Left kidney (tissue), 2 donors: ENCODE results near the gene MEOX1. TPM values are rescaled to one million over a fixed set of nuclear protein-coding genes. Genes with fewer than 3 reads are reported as not detected.
"Not testable (repeated sequence)": the region's sequence is repeated elsewhere in the genome, so short reads cannot be mapped to it uniquely, and the experiment has no call there.

ENCODE experiments used
- DNase-seq: peaks from one replicate; pipeline ENCODE4 v3.0.0-alpha.2; 2013
- polyA plus RNA-seq: library from polyadenylated mRNA; unstranded; fragments of 120-200 nt; gene quantifications from one replicate; pipeline ENCODE4 v1.2.1, GENCODE V29; 2013; ENCODE audit not compliant: insufficient read length

MEOX1 gene
- polyA plus RNA-seq, 1 donor, result 15.5 TPM

DNA sequence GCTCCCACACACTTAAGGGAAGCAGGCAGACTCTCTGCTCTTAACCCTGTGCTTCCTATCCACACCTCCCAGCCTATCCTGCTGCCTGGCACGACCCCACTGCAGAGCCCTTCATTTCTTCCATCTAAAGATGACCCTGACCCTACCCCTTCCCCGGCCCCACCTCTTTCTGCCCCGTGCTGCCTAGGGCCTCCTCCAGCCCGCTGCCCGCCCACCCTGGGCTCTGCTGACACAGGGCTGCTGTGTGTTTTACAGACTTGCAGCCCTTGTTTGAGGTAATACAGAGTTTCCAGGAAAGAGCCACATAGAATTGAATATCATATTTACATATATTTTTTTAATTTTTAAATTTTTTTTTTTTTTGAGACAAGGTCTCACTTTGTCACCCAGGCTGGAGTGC, 42.0 kb downstream of the MEOX1 start:
- DNase-seq, result no peak

DNA sequence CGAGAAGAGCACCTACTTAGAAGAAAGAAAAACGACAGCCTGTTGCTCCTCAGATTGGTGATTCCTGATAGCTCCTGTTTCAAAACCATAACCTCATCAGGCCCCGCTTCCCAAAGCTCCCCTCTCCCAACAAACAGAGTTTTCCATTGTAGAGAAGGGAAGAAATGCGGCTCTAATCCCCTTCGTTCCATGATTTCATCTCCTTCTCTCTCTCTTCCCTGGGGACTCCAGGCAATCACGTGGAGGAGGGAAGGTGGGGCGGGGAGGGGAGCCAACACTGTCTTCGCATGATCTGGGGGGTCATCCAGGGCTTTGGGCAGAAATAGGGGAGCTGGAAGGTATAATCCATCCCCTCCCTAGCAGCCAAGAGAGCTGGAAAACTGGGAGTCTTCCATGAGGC, 43.4 kb downstream of the MEOX1 start:
- DNase-seq, result no peak

DNA sequence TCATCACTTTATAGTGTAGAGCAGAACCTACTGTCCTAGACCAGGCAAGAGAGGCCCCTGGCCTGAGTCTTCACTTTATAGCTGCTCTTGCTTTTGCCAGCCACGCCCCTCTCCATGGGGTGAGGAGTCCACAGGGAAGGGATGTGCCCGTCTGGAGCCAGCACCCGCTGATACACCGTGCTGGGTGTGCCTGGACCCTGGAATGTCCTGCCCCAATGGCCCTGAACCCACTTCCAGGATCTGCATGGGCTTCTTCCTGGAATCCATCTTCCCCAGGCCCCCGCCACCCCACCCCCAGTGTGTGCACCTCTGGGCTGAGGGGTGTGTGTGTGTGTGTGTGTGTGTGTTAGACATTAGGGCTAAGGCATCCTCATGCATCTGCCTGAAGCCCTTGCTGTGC, 44.9 kb downstream of the MEOX1 start:
- no peak for DNase-seq

DNA sequence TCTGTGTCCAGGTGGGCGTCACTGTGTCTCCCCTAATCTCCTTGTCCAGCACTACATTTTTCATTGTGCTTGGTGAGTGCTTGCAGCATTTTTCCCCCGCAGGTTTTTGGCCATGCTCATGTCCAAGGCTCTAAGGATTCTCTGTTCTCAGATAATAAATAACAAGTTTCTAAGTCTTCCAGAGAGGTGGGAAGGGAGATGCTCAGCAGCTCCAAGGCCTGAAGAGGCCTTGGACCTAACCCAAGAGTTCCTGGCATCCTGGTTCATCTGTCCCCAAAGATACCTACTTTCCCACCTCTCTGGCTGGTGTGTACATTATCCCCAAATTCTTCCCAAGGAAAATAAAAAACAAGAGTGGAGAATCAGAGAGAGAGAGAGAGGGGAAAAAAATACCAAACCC, 45.3 kb downstream of the MEOX1 start:
- DNase-seq, result no peak

DNA sequence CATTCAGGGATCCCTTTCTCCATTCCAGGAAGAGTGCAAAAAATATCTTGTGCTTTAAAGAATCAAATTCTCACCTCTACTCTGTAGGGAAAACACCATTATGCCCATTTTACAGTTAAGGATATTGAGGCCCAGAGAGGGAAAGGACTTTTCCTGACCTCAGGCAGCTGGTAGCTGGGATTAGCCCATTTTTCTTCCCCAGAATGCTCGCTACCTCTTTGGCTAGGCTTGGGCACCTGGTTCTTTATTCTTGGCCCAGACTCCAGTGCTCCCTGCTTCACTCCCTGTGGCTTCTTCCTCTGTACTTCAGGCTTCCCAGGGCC, 45.7 kb downstream of the MEOX1 start:
- DNase-seq, result no peak

DNA sequence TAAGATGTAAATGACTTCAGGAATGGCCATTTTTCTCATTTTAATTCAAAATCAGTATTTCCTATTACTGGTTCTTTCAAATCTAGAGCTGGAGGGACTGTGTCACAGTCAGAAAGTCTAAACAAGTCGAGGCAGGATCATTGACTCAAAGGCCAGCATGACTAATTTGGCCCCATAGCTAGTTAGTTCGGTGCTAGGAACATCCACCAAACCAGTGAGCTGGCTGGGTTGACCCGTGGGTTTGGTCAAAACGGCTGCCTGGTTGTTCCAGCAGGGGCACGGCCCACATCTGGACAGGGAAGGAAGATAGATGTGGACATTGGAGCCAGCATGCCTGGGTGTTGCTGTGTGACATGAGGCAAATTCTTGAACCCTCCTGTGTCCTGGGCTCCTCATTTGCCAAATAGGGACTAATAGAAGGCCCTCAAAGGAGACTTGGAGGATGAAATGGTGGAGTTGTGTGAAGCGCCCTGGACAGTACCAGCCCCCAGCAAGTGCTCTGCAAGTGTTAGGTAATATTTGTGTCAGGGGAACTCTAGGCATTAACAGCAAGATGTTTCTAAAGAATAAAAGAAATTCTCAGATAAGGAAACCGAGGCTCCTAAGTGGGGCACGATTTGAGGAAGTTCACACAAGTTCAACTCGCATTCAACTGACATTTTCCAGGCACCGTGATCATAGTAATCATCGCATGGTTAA, 46.2 kb downstream of the MEOX1 start:
- DNase-seq, result no peak

DNA sequence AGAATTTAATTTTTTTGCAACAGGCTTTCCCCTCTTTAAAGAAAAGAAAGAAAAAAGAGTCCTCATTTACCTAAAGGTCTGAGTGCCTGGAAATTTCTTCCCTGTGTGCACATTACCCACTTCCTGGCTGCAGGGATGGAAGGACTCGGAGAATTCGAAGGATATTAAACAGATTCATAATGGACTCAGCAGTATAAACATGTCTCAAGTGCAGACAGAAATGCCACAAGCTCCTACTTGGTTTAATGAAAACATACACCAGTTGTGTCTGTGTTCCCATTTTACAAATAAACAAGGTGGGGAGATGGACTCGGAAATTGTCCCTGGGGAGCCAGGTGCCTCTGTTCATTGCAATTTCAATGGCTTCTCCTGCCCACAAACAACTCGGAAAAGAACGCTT, 47.2 kb downstream of the MEOX1 start:
- no peak for DNase-seq

DNA sequence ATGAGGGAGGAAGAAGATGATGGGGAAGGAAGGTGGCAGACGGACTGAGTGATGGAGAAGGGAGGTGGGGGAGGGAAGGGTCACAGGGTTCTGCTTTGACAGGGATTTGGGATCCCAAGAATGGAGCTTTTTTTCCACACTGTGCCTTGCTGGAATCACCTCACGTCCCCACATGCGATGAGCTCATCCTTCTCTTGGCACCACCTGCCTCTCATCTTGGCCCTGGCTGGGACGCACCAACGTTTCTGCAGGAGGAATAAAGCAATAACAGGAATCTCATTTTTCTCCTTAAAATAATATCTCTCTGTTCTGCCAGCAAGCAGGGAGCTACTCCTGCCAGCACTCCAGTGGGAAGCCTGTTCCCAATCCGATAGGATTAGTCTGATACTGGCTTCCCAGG, 47.8 kb downstream of the MEOX1 start:
- DNase-seq, result no peak

DNA sequence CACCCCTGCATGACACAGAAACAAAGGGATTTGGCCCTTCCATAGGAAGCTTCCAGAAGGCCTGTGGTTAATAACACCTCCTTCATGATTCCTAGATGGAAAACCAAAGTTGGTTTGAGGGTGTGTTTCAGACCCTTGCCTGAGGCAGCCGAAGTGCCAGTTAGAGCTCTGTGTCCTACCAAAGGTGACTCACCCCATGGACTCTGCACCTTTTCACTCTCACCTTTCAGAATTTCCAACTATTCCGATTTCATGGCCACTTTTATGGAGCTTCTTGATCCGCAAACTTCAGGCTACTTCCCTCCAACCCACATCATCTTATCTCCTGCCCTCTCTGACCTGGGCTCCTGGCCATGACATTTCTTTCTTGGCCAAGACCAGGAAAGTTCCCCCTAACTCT, 49.2 kb downstream of the MEOX1 start:
- no peak for DNase-seq

DNA sequence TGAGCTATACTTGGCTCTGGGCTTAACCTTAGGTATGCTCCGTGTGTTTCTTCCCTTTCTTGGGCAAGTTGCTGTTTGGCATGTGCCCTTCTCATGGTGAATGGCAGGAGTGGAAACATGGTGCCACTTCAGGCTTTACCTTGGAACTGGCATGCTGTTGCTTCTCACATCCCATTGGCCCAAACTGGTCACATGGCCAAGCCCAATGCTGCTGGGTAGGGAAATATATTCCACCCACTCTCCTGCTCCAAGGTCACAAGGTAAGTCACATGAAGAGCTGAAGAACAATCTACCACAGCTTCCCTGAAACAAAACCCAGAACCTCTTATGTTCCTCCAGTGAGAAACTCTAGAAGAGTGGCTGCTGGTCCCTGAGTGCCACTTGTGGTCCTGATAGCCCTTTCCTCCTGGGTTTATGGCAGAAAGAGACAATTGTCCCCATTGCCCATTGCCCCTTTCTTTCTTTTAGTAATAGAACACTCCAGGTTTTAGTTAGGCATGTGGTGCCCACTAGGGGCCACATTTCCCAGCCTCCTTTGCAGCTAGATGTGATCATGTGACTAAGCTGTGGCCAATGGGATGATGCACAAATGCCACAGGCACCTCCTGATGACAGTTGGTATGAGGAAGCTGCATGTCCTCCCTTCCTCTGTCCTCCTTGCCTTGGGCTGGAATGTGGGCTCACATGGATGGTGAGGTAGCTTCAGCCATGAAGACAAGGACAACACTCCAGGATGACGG, 50.3 kb downstream of the MEOX1 start:
- DNase-seq, result no peak

DNA sequence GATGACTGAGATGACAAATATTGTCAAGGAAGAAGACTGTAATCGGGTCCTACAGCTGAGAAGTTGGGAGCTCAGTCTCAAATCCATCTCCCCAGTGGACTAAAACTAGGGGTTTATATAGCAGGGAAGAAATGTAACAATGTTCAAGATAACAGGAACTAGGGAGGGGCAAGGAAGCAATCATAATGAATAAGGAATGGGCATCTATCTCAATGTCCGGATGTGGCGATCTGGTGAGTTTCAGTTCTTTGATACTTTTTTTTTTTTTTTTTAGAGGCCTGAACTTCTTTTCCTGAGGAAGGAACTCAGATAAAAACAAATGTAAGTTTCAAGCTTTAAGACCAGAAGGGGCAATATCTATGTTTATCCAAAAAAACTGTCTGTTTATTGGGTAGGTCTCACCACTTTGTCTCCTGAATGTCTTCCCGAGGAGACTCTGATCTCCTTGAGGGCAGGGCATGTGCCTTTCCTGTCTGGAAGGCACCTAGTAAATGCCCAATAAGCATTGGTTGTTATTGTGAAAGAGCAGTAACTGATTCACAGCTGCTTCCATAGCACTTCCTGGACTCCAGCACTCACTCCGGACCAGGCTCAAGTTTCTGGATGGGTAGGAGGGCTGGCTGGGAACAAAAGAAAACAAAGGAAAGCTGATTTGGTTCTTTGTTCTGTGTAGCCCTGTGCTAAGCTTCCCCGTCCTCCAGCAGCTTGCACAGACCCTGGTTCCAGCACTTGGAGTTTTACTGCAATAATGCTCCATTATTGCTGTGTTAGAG, 51.9 kb downstream of the MEOX1 start:
- no peak for DNase-seq

DNA sequence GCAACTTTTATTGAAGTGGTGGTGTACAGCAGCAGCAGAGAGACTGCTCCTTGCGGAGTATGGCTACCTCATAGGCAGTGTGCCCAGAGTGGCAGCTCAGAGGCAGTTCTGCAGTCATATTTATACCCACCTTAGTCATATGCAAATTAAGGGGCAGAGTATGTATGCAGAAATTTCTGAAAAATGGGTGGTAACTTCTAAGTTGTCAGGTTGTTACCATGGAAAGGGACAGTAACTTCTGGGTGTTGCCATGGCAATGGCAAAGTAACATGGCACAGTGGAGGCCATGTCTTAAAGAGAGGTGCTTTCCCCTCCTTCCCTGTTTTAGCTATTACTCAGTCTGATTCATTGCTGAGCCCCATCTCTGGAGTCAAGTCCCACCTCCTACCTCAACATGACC, 53.4 kb downstream of the MEOX1 start:
- DNase-seq, result no peak

DNA sequence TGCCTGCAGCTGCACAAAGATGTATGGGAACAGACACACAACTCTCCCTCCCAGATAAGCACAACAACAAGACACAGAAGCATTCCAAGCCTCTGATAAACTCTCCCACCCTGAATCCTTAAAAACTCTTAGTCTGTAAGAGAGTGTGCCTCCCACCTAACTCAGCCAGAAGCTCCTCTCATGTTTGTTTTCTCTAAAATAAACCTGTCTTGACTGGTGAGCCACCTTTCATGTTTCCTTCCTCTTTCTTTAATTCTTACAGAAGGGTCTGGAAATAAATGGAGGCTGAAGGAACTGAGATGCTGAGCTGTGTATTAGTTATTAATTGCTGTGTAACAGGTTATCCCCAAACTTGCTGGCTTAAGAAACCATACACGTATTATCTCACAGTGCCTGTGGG, 57.2 kb downstream of the MEOX1 start:
- DNase-seq, result no peak

DNA sequence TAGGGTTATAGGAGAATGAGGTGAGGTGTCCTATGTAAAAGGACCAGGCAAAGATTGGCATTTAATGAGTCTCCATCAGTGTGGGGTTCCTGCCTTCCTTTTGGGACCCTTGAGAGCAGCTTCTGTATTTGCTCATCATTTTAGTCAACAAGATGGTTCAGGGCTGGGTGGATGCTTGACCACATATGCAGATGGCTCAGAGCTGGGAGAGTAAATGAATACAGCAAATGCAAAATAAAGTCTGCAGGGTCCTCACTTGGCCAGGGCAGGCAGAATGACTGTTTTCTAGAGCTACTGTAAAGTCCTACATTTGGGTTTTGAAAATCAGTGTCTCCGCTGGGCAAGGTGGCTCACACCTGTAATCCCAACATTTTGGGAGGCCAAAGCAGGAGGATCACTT, 58.4 kb downstream of the MEOX1 start:
- DNase-seq, result no peak

DNA sequence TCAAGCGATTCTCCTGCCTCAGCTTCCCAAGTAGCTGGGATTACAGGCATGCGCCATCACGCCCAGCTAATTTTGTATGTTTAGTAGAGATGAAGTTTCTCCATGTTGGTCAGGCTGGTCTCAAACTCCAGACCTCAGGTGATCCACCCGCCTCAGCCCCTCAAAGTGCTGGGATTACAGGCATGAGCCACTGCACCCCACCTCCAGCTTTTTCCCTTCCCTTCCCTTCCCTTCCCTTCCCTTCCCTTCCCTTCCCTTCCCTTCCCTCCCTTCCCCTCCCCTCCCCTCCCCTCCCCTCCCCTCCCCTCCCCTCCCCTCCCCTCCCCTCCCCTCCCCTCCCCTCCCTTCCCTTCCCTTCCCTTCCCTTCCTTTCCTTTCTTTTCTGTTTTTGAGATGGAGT, 59.2 kb downstream of the MEOX1 start:
- DNase-seq, result not testable (repeated sequence)

DNA sequence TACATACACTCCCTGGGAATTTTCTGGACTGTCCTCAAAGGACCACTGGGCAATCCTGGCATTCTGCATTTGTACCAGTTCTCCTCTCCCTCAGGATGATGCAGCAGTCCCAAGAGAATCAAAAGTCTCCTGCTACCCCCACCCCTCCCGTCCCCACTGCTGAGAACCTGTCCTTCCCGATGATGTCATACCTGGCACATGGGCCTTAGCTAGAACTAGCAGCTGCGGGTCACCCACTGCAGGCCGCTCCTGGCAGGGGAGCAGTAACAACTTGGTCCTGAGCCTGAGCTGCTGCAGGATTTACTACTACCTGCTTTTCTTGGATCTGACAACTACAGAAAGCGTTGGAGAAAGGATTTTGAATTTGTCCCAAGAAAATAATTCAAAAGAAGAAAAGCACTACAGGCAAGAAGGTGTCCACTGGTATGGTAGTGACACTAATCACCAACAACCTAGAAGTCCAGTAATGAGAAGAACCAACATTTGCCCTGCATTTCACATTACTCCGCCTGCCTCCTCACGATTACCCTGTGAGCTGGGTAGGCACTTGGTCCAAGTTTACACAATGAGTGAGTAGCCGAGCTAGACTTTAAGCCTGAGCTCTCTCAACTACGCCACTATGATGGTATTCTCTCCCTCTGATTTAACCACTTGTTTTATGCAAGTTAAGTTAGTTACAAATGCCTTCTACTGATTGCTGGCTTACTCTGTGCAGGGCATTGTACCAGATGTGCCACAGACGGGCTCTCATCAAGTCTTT, 60.3 kb downstream of the MEOX1 start:
- DNase-seq, result no peak

DNA sequence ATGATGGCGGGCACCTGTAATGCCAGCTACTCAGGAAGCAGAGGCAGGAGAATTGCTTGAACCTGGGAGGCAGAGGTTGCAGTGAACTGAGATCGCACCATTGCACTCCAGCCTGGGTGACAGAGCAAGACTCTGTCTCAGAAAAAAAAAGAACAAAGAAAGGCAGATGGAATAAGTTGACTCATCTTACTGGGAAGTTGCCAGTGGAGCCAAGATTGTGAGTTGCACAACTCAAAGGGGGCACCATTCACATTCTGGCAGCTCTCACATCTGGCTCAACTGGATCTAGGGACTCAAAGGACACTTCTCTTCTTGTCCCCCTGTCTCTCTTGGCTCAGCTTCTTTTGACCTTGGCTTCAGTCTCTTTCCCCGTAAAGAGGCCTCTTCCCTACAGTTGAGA, 61.9 kb downstream of the MEOX1 start:
- no peak for DNase-seq

DNA sequence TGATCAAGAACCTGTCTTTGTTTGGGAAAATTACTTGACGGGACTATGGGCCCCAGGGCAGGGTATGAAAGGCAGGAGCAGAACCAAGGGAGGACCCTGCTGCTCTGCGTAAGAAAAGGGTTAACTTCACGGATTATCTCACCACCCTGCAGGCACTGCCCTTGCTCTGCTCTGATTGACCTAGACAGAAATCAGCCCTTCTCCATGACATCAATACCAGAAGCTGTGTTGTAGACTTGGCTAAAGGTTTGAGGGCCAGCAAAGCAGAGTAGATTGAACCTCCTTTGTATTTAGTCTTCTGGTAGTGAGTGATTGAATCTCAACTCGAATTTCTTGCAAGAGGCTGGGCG, 62.7 kb downstream of the MEOX1 start:
- DNase-seq, result no peak

DNA sequence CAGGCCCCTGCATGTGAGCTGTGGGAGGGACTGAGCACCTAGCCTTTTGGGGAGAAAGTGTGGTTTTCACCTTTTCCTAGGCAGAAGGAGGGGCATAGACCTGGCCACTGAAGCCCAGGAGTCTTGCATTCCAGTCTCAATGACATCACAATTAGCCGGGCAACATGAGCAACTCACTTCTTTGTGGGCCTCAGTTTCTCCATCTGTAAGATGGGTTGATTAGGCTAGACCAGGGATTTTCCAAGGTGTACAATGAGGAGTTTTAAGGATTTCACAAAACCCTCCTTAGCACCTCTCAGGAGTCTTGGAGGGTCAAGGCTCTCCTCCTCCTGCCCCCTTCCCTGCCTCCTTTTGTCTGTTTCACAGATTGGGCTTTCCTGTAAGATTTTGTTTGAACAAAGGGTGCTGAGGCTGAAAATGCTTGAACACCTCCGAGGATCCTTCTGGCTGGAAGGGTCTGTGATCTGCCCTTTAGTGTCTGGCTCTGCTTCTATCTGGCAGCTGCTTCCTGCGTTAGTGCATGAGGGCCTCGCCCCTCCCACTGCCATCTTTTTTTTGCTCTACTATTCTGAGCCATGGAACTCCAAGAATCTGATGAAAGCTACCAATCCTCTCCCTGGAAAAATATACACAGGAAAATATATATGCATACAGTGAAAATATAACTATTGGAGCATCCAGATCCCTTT, 63.2 kb downstream of the MEOX1 start:
- no peak for DNase-seq

DNA sequence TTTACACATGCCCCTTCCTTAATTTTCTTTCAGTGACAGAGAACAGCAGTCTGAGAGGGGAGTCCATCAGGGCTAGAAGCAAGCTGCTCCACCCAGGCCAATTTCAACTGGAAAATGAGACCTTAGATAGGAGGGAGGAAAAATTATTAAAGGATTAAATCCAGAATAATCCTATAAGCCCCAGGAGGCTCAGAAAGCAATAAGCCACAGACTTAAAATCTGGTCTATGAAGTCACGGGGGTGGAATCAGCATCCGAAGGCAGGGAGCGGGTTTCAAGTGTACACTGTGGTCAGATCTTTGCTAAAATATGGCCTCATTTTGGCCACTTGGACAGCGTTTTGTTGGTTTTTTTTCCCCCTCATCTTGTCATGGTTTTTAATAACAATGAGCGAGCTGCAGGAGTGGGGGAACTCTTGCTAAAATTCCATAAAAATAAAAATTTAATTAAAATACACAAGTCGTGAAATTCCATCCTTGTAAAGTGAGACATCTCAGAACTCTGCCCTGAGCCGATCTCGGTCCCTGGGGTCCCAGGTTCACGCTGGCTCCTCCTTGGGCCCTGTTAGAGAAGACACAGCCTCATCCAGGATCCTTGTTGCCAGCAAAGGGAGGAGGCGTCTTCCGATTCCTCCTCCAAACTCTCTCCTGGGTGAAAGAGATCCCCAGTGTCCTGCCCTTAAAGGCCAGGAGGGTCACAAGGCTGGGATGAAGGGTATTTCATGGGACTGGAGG, 63.9 kb downstream of the MEOX1 start:
- DNase-seq, result no peak

DNA sequence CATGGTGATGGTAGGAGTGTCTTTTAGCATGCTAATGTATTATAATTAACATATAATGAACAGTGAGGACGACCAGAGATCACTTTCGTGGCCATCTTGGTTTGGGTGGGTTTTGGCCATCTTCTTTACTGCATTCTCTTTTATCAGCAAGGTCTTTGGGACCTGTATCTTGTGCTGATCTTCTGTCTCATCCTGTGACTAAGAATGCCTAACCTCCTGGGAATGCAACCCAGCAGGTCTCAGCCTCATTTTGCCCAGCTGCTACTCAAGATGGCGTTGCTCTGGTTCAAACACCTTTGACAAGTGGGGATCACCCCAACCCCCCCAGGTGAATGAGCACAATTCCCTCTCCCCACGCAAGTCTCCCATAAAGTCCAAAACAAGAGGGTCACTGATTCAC, 66.3 kb downstream of the MEOX1 start:
- DNase-seq, result no peak
